GM21381 (cell line): ENCODE measurements around the gene RAB11FIP4.

Source experiments
- ATAC-seq: cut with Tn5 transposase; IDR thresholded peaks from one replicate; pipeline ENCODE4 v1.9.1; 2021; ENCODE audit warnings: mild to moderate bottlenecking, moderate library complexity; ENCODE audit not compliant: unreplicated experiment

Gene RAB11FIP4

GRCh38 chr17:31584438-31585279, 193.2 kb downstream of the RAB11FIP4 start:
- no peak for ATAC-seq

GRCh38 chr17:31585280-31585630, 193.8 kb downstream of the RAB11FIP4 start:
- ATAC-seq: no peak

- ATAC-seq: no peak
These were observed 195.5 kb downstream of the RAB11FIP4 start for GRCh38 chr17:31586946-31587345.

- no peak for ATAC-seq
These were observed 196.0 kb downstream of the RAB11FIP4 start for GRCh38 chr17:31587462-31587861.
